T-cell (primary cell): Measurements from ENCODE around the gene PREX1. TPM values are rescaled to one million over a fixed set of nuclear protein-coding genes. Genes with fewer than 3 reads are reported as not detected.

Experiments
- ATAC-seq, 4 experiments: fragments of 200-7000 bp in 3 of 4; fragments of 150-1000 bp in 1 of 4; cut with Tn5 transposase; replicated peaks in 1 of 4; 1 replicate in 3 of 4; 2 replicates in 1 of 4; pipeline ENCODE4 v1.10.0; 2021; ENCODE audit warnings: moderate library complexity in 3 of 4, mild to moderate bottlenecking in 2 of 4, moderate number of reproducible peaks in 1 of 4
- CTCF ChIA-PET, 2 donors: fragments of 300-600 bp; sonication (Branson Sonifier 250); formaldehyde crosslinking; loops; one replicate each; lab custom pipeline; 2022; ENCODE audit warnings: antibody characterized with exemption in 2 of 2; lab: Charles Lee
- POLR2A ChIA-PET, 2 donors: fragments of 300-600 bp; sonication (Branson Sonifier 250); formaldehyde crosslinking; loops; one replicate each; lab custom pipeline; 2022; ENCODE audit warnings: antibody characterized with exemption in 2 of 2; lab: Charles Lee
- DNase-seq, 35 experiments: peaks; one replicate each; pipeline versions ENCODE4 v3.0.0 to v3.0.0-alpha.2; 2013 to 2023
- H3K27ac ChIP-seq: one replicate; pipeline ENCODE4 v1.5.1; 2013; ENCODE audit warnings: low read length
- H3K27me3 ChIP-seq, 2 experiments: replicated peaks in 1 of 2; 1 replicate in 1 of 2; 2 replicates in 1 of 2; pipeline versions ENCODE4 v1.6.1 to v1.7.0; 2013; ENCODE audit warnings: low read length in 1 of 2, mixed read lengths in 1 of 2; ENCODE audit not compliant: control insufficient read depth in 2 of 2, insufficient read depth in 2 of 2; ENCODE audit errors: extremely low read depth in 1 of 2
- H3K36me3 ChIP-seq, 2 donors: 1 replicate in 1 of 2; 2 replicates in 1 of 2; pipeline versions ENCODE4 v1.6.1 to v1.7.0; 2013; ENCODE audit warnings: low read length in 1 of 2; ENCODE audit not compliant: control insufficient read depth in 2 of 2, insufficient read depth in 1 of 2; ENCODE audit errors: extremely low read depth in 1 of 2
- H3K4me1 ChIP-seq, 2 experiments: 1 replicate in 1 of 2; 2 replicates in 1 of 2; pipeline versions ENCODE4 v1.6.1 to v1.7.0; 2013; ENCODE audit warnings: low read length in 2 of 2, mixed read lengths in 1 of 2; ENCODE audit not compliant: insufficient read depth in 2 of 2, control insufficient read depth in 1 of 2; ENCODE audit errors: extremely low read depth in 1 of 2
- H3K4me3 ChIP-seq, 2 donors: 1 replicate in 1 of 2; 2 replicates in 1 of 2; pipeline versions ENCODE4 v1.5.1 to v1.7.0; 2013; ENCODE audit warnings: mild to moderate bottlenecking in 2 of 2, low read length in 1 of 2, moderate library complexity in 1 of 2; ENCODE audit not compliant: control insufficient read depth in 1 of 2; ENCODE audit errors: extremely low read depth in 1 of 2
- H3K9me3 ChIP-seq: 2 replicates; pipeline ENCODE4 v1.7.0; 2013
- H3K27ac Mint-ChIP-seq, 2 donors: one replicate each; pipeline ENCODE4 v1.8.0; 2020 to 2021; ENCODE audit warnings: mild to moderate bottlenecking in 2 of 2, mixed read lengths in 2 of 2
- H3K27me3 Mint-ChIP-seq, 2 donors: one replicate each; pipeline ENCODE4 v1.8.0; 2021 to 2022; ENCODE audit warnings: mixed read lengths in 2 of 2
- H3K36me3 Mint-ChIP-seq: one replicate; pipeline ENCODE4 v1.8.0; 2021; ENCODE audit warnings: mixed read lengths
- H3K4me1 Mint-ChIP-seq, 3 donors: one replicate each; pipeline ENCODE4 v1.8.0; 2020 to 2022; ENCODE audit warnings: mixed read lengths in 3 of 3, mild to moderate bottlenecking in 1 of 3
- H3K4me3 Mint-ChIP-seq, 3 donors: one replicate each; pipeline ENCODE4 v1.8.0; 2020 to 2022; ENCODE audit warnings: mild to moderate bottlenecking in 3 of 3, mixed read lengths in 3 of 3, moderate library complexity in 3 of 3
- H3K9me3 Mint-ChIP-seq, 3 donors: one replicate each; pipeline ENCODE4 v1.8.0; 2020 to 2022; ENCODE audit warnings: mixed read lengths in 3 of 3
- WGBS: methylation state at CpG from one replicate; pipeline ENCODE4 v1.1.5; 2013; ENCODE audit warnings: missing lambda C conversion rate; ENCODE audit not compliant: insufficient coverage; 5-methylcytosine and 5-hydroxymethylcytosine counted together
- total RNA-seq, 35 experiments: library from RNA in 6 of 35; stranded (reverse) in 6 of 35; fragments of 120-200 nt in 1 of 35; gene quantifications; one replicate each; pipeline versions ENCODE4 v1.2.1 to v1.2.4 and lab custom pipeline; 2013 to 2026

PREX1 gene
- total RNA-seq, 5 donors from 2014 or later (not counting 1 experiment from before 2014, with no cell fraction given), result 99.2 to 181 (median 137) TPM

- Histone ChIP-seq H3K9me3 (no peaks in the 10 kb centered on the region), H3K4me3 (no peak overlapping the region), H3K4me1 (no peaks in the 10 kb centered on the region), H3K36me3 (no peaks in the 10 kb centered on the region), H3K27me3 (peaks cover 0 to 27% of the 10 kb centered on the region in 2 experiments), H3K27ac (no peak overlapping the region)
- CTCF ChIA-PET, result no interaction called here
- WGBS, result 78% methylated on average over 8 of the region's 9 CpGs
- DNase-seq (no peak), ATAC-seq (no peak)
- POLR2A ChIA-PET, result no interaction called here
- H3K27ac Mint-ChIP-seq, result no peak overlapping the region
- peaks cover 0 to 1% (median 0%) of the 10 kb centered on the region in 3 donors for H3K4me1 Mint-ChIP-seq
- no peaks in the 10 kb centered on the region for H3K9me3 Mint-ChIP-seq
- no peak overlapping the region for H3K4me3 Mint-ChIP-seq
- H3K27me3 Mint-ChIP-seq, result peaks cover 0 to 2% of the 10 kb centered on the region in 2 donors
- H3K36me3 Mint-ChIP-seq, result no peaks in the 10 kb centered on the region
Measured at GRCh38 chr20:48604426-48604825, 223.4 kb downstream of the PREX1 start.

- Histone ChIP-seq H3K4me1 (no peaks in the 10 kb centered on the region), H3K4me3 (no peak overlapping the region), H3K27ac (no peak overlapping the region), H3K27me3 (peaks cover 0 to 27% of the 10 kb centered on the region in 2 experiments), H3K36me3 (no peaks in the 10 kb centered on the region), H3K9me3 (no peaks in the 10 kb centered on the region)
- Mint-ChIP-seq H3K27me3 (peaks cover 0 to 7% of the 10 kb centered on the region in 2 donors), H3K4me1 (no peaks in the 10 kb centered on the region), H3K27ac (no peak overlapping the region), H3K9me3 (no peaks in the 10 kb centered on the region), H3K36me3 (no peaks in the 10 kb centered on the region), H3K4me3 (no peak overlapping the region)
- WGBS, result 79% methylated on average over 10 of the region's 11 CpGs
- DNase-seq, result no peak
- ChIA-PET POLR2A (no interaction called here), CTCF (no interaction called here)
- no peak for ATAC-seq
Measured at GRCh38 chr20:48603819-48604405, 223.9 kb downstream of the PREX1 start.

GRCh38 chr20:48603116-48603818, 224.5 kb downstream of the PREX1 start:
- no peak overlapping the region for H3K4me3 ChIP-seq
- POLR2A ChIA-PET, result no interaction called here
- peaks cover 0 to 9% of the 10 kb centered on the region in 2 donors for H3K27me3 Mint-ChIP-seq
- no peak overlapping the region for H3K27ac Mint-ChIP-seq
- H3K9me3 ChIP-seq, result no peaks in the 10 kb centered on the region
- no peaks in the 10 kb centered on the region for H3K36me3 Mint-ChIP-seq
- H3K27ac ChIP-seq, result no peak overlapping the region
- no peaks in the 10 kb centered on the region for H3K36me3 ChIP-seq
- H3K27me3 ChIP-seq, result peaks cover 0 to 31% of the 10 kb centered on the region in 2 experiments
- DNase-seq, result no peak
- H3K4me1 Mint-ChIP-seq, result no peaks in the 10 kb centered on the region
- ATAC-seq, result no peak
- CTCF ChIA-PET, result no interaction called here
- 86% methylated on average over 7 of the region's 9 CpGs for WGBS
- H3K9me3 Mint-ChIP-seq, result no peaks in the 10 kb centered on the region
- H3K4me1 ChIP-seq, result no peaks in the 10 kb centered on the region
- no peak overlapping the region for H3K4me3 Mint-ChIP-seq

GRCh38 chr20:48601798-48602197, 226.0 kb downstream of the PREX1 start:
- H3K4me1 ChIP-seq, result no peaks in the 10 kb centered on the region
- Mint-ChIP-seq H3K4me1 (no peaks in the 10 kb centered on the region), H3K36me3 (no peaks in the 10 kb centered on the region), H3K4me3 (no peak overlapping the region), H3K27me3 (peaks cover 4 to 16% of the 10 kb centered on the region in 2 donors), H3K9me3 (no peaks in the 10 kb centered on the region), H3K27ac (no peak overlapping the region)
- no peak overlapping the region for H3K27ac ChIP-seq
- POLR2A ChIA-PET, result no interaction called here
- no peak for ATAC-seq
- CTCF ChIA-PET, result no interaction called here
- peaks cover 0 to 37% of the 10 kb centered on the region in 2 experiments for H3K27me3 ChIP-seq
- DNase-seq, result no peak
- WGBS, result 97% methylated on average over 5 of the region's 5 CpGs
- H3K36me3 ChIP-seq, result no peaks in the 10 kb centered on the region
- H3K4me3 ChIP-seq, result no peak overlapping the region
- no peaks in the 10 kb centered on the region for H3K9me3 ChIP-seq

GRCh38 chr20:48600470-48600945, 227.3 kb downstream of the PREX1 start:
- Mint-ChIP-seq H3K9me3 (peaks cover 2 to 4% (median 3%) of the 10 kb centered on the region in 3 donors), H3K27me3 (peaks cover 4 to 23% of the 10 kb centered on the region in 2 donors), H3K36me3 (no peaks in the 10 kb centered on the region), H3K27ac (no peak overlapping the region), H3K4me3 (no peak overlapping the region), H3K4me1 (no peaks in the 10 kb centered on the region)
- Histone ChIP-seq H3K27ac (no peak overlapping the region), H3K27me3 (peaks cover 0 to 27% of the 10 kb centered on the region in 2 experiments), H3K4me1 (no peaks in the 10 kb centered on the region), H3K9me3 (no peaks in the 10 kb centered on the region), H3K4me3 (no peak overlapping the region), H3K36me3 (no peaks in the 10 kb centered on the region)
- WGBS, result 89% methylated on average over 9 of the region's 10 CpGs
- ChIA-PET POLR2A (no interaction called here), CTCF (no interaction called here)
- no peak for ATAC-seq
- DNase-seq, result no peak

- H3K27me3 ChIP-seq, result peaks cover 0 to 28% of the 10 kb centered on the region in 2 experiments
- H3K4me1 ChIP-seq, result no peaks in the 10 kb centered on the region
- ChIA-PET CTCF (no interaction called here), POLR2A (no interaction called here)
- Mint-ChIP-seq H3K9me3 (peaks cover 2 to 4% (median 3%) of the 10 kb centered on the region in 3 donors), H3K36me3 (no peaks in the 10 kb centered on the region), H3K27ac (no peak overlapping the region), H3K27me3 (peaks cover 4 to 23% of the 10 kb centered on the region in 2 donors), H3K4me1 (no peaks in the 10 kb centered on the region), H3K4me3 (no peak overlapping the region)
- ATAC-seq (no peak), DNase-seq (no peak)
- no peak overlapping the region for H3K4me3 ChIP-seq
- H3K36me3 ChIP-seq, result no peaks in the 10 kb centered on the region
- no peak overlapping the region for H3K27ac ChIP-seq
- 79% methylated on average over 5 of the region's 11 CpGs for WGBS
- H3K9me3 ChIP-seq, result no peaks in the 10 kb centered on the region
Measured at GRCh38 chr20:48599748-48600469, 227.9 kb downstream of the PREX1 start.
